HepG2 (cell line): ENCODE measurements around the gene PGC. TPM values are rescaled to one million over a fixed set of nuclear protein-coding genes. Genes with fewer than 3 reads are reported as not detected.

ENCODE experiments used
- ARNT2 ChIP-seq: sonication (generic); formaldehyde crosslinking; IDR thresholded peaks from 2 replicates; pipeline ENCODE4 v1.8.0; 2022; ENCODE audit warnings: mild to moderate bottlenecking, low read depth, missing genetic modification reagents, moderate library complexity
- ATF2 ChIP-seq: sonication (generic); formaldehyde crosslinking; IDR thresholded peaks from 2 replicates; pipeline ENCODE4 v1.4.0; 2020; ENCODE audit warnings: missing genetic modification reagents
- DDIT3 ChIP-seq: sonication (generic); formaldehyde crosslinking; IDR thresholded peaks from 2 replicates; pipeline ENCODE4 v1.4.0; 2020; ENCODE audit warnings: mild to moderate bottlenecking, missing genetic modification reagents
- DMAP1 ChIP-seq: IDR thresholded peaks from 2 replicates; pipeline ENCODE4 v1.6.1; 2016
- FLYWCH1 ChIP-seq: sonication (generic); formaldehyde crosslinking; IDR thresholded peaks from 2 replicates; pipeline ENCODE4 v1.8.1; 2023; ENCODE audit warnings: mild to moderate bottlenecking, missing genetic modification reagents
- GATAD2A ChIP-seq: IDR thresholded peaks from 2 replicates; pipeline ENCODE4 v1.6.1; 2016
- GMEB2 ChIP-seq: IDR thresholded peaks from 2 replicates; pipeline ENCODE4 v1.6.1; 2016; ENCODE audit warnings: missing biosample characterization, missing genetic modification reagents, low read depth
- HMG20B ChIP-seq: conservative IDR thresholded peaks from 2 replicates; pipeline ENCODE4 v1.6.1; 2016; ENCODE audit warnings: missing genetic modification reagents, missing compliant biosample characterization
- HMGXB4 ChIP-seq, 2 experiments: sonication (generic) in 1 of 2; formaldehyde crosslinking in 1 of 2; IDR thresholded peaks; 2 replicates each; pipeline versions ENCODE4 v1.4.0 to v1.6.1; 2018 to 2020; ENCODE audit warnings: missing genetic modification reagents in 2 of 2, borderline replicate concordance in 1 of 2, low read depth in 1 of 2, mild to moderate bottlenecking in 1 of 2, missing biosample characterization in 1 of 2
- KMT2A ChIP-seq: sonication (generic); formaldehyde crosslinking; IDR thresholded peaks from 2 replicates; pipeline ENCODE4 v1.4.0; 2020; ENCODE audit warnings: missing genetic modification reagents
- MEIS2 ChIP-seq: sonication (generic); formaldehyde crosslinking; IDR thresholded peaks from 2 replicates; pipeline ENCODE4 v1.9.0; 2021; ENCODE audit warnings: mild to moderate bottlenecking, missing genetic modification reagents
- NKX3-1 ChIP-seq: sonication (generic); formaldehyde crosslinking; IDR thresholded peaks from 2 replicates; pipeline ENCODE4 v1.5.0; 2020; ENCODE audit warnings: missing genetic modification reagents
- PREB ChIP-seq: sonication (generic); formaldehyde crosslinking; IDR thresholded peaks from 2 replicates; pipeline ENCODE4 v1.4.0; 2020; ENCODE audit warnings: missing genetic modification reagents
- REPIN1 ChIP-seq: sonication (generic); formaldehyde crosslinking; IDR thresholded peaks from 2 replicates; pipeline ENCODE4 v1.8.0; 2022; ENCODE audit warnings: missing genetic modification reagents, low read depth, mild to moderate bottlenecking, borderline replicate concordance
- SIX4 ChIP-seq: sonication (generic); formaldehyde crosslinking; IDR thresholded peaks from 2 replicates; pipeline ENCODE4 v1.4.0; 2020; ENCODE audit warnings: missing genetic modification reagents
- TAF1 ChIP-seq: sonication (generic); formaldehyde crosslinking; IDR thresholded peaks from 2 replicates; pipeline ENCODE4 v1.4.0; 2020; ENCODE audit warnings: missing genetic modification reagents
- TFDP2 ChIP-seq: sonication (generic); formaldehyde crosslinking; IDR thresholded peaks from 2 replicates; pipeline ENCODE4 v1.4.0; 2020; ENCODE audit warnings: missing genetic modification reagents
- ZBTB1 ChIP-seq: sonication (generic); formaldehyde crosslinking; IDR thresholded peaks from 2 replicates; pipeline ENCODE4 v1.4.0; 2020; ENCODE audit warnings: missing genetic modification reagents, borderline replicate concordance
- ZNF335 ChIP-seq: sonication (generic); formaldehyde crosslinking; IDR thresholded peaks from 2 replicates; pipeline ENCODE4 v1.4.0; 2020; ENCODE audit warnings: missing genetic modification reagents
- ZNF691 ChIP-seq: sonication (generic); formaldehyde crosslinking; IDR thresholded peaks from 2 replicates; pipeline ENCODE4 v1.4.0; 2020; ENCODE audit warnings: missing genetic modification reagents, low read depth, mild to moderate bottlenecking, borderline replicate concordance
- polyA plus RNA-seq, 8 experiments: library from polyadenylated mRNA; depleted of rRNA in 3 of 8; stranded (reverse) in 7 of 8; unstranded in 1 of 8; fragments of >200 nt; fragmentation: Illumina TruSeq in 4 of 8; extraction: Trizol in 4 of 8; gene quantifications; 2 replicates each; pipeline versions ENCODE4 v1.2.1 to v1.2.3, GENCODE V29; 2011 to 2016; ENCODE audit warnings: low read depth in 4 of 8, missing spikeins in 1 of 8, mixed read lengths in 1 of 8; ENCODE audit not compliant: insufficient read depth in 1 of 8
- total RNA-seq, 5 experiments: library from RNA; depleted of rRNA; stranded (reverse); fragments of >200 nt; fragmentation: Illumina TruSeq; extraction: Trizol; gene quantifications; 2 replicates each; pipeline ENCODE4 v1.2.3, GENCODE V29; 2016; ENCODE audit warnings: low read depth in 1 of 5

Gene PGC
- total and polyA plus RNA-seq, 2 of the 13 experiments (the other 11 are each of a cell fraction or from before 2014, with no cell fraction given) = 426 to 502 TPM

GRCh38 chr6:41734666-41735426 is 12.4 kb downstream of the PGC start (continued):
- no peak for TF ChIP-seq ZBTB1 (CRISPR knock-in tag)
- no peak for TF ChIP-seq NKX3-1 (CRISPR knock-in tag)
- TF ChIP-seq GATAD2A (CRISPR knock-in tag) = no peak
- TF ChIP-seq REPIN1 (CRISPR knock-in tag) = no peak
- no peak for TF ChIP-seq GMEB2 (CRISPR knock-in tag)
- 0 out of 2 replicates have a peak, but pooled peaks have one; percentile 20 for TF ChIP-seq FLYWCH1
- TF ChIP-seq ZNF335 (CRISPR knock-in tag) = no peak
- peak; percentile 61; the same call in 1 of the 2 replicates for TF ChIP-seq DMAP1
- no peak; the same call in 1 of the 2 replicates for TF ChIP-seq KMT2A (CRISPR knock-in tag)
- 0 out of 2 replicates have a peak, but pooled peaks have one; percentile 11 for TF ChIP-seq ARNT2 (CRISPR knock-in tag)
- TF ChIP-seq MEIS2 (CRISPR knock-in tag) = peak; percentile 20
- 0 out of 2 replicates have a peak, but pooled peaks have one; percentile 7 for TF ChIP-seq ATF2 (CRISPR knock-in tag)
- TF ChIP-seq TAF1 = 0 out of 2 replicates have a peak, but pooled peaks have one; percentile 11
- TF ChIP-seq HMG20B (CRISPR knock-in tag) = no peak
- TF ChIP-seq PREB (CRISPR knock-in tag) = no peak
- TF ChIP-seq DDIT3 (CRISPR knock-in tag) = no peak
- TF ChIP-seq SIX4 = no peak
- no peak; the same call in 1 of the 2 replicates for TF ChIP-seq ZNF691
- TF ChIP-seq HMGXB4 (CRISPR knock-in tag; IDR thresholded peaks at IDR 0.05; ENCODE audit: borderline replicate concordance in 1 of 2, low read depth in 1 of 2) = peak in 1 of 2 experiments; percentile 2; a peak in 1 of 4 replicates
- TF ChIP-seq TFDP2 = 0 out of 2 replicates have a peak, but pooled peaks have one; percentile 8
- TF ChIP-seq, all 625 proteins: peak for 106
